ENCODE data around the gene C11orf71.

The C11orf71 gene

DNA sequence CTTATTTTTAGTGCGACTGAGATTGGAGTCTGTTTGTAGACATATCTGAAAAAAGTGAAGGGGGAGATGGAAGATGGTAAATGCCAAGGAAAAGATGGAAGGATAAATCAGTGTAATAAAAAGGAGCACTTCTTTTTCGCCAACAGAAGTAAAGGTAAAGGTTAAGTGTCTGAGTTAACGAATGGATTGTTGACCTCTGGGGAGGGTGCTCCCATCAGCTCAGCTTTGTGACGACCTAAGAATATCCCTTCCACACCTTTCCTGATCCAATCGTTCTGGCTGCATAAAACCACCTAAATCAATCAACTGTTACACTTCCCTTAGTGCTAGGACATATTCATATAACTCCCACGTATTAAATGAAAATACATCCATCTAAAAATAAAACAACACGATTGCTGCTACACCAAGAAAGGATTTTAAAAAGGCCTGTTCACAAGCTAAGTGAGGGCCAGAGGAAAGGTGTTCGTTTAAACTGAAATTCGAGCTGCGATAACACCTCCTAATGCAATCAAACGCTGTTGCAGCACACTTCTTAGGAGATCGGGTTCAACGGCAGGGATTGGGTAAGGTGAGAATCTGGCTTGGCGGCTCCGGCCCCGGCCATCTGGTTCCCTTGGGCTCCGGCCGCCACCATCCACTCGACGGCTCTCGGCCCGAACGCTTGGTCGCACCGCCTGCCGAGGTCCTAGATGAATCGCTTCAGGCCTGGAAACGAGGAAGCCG is 658 bp downstream of the C11orf71 start:
- DNase-seq: no peak

DNA sequence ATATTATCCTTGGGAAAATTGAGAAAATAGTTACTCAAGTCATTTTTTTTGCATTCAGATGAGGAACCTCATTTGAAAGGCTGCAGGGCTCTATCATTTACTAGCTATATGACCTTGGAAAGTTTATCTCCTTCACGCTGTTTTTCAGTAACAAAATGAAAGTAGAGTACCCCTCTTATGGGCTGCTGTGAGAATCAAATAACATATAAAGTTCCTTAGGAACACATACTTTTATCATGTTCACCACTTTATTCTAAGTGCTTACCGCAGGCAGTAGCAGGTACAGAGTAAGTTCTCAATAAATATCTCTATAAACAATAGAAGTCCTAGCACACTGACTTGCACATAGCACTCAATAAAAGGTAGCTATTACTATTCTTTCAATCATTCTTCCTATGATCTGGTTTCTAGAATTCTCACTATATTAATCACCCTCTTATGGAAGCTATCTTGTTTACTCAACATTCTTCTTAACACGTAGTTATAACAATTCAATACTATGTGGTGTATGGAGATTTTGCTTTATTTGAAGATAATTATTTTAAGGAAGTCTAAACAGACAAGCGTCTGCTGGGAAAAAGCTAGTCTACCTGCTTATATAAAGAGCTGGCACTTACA is 1.9 kb downstream of the C11orf71 start:
- DNase-seq (no peak), ATAC-seq (no peak)

More for the DNA sequence above, 658 bp downstream of the C11orf71 start:
- ATAC-seq: peak; percentile 17

DNA sequence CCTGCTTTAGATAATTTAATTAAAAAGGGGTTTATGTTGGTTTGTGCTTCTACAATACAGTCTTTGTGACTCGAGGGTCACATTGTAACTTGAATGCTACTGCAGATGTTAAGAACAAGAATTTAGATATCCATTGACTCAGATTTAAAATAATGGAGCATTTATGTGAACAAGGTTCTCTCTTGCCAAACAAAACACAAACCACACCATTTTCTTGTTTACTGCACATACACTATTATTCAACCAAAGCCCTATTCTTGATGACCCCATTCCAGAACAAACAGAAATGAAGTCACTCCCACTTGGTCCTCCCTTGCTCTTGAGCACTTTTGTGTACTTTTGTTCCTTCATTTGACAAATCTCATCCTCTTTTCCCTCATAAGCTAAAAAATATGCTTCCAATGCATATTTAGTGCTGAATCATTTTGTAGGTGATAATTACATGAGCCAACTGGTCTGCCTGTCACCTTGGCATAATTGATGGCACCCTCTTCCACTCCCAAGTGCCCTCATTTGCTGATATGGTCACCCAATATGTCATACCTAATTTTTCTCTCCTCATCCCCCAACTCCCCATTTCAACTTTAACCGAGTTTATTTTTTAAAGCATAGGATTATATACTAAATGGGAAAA is 2.8 kb downstream of the C11orf71 start:
- no peak for ATAC-seq

DNA sequence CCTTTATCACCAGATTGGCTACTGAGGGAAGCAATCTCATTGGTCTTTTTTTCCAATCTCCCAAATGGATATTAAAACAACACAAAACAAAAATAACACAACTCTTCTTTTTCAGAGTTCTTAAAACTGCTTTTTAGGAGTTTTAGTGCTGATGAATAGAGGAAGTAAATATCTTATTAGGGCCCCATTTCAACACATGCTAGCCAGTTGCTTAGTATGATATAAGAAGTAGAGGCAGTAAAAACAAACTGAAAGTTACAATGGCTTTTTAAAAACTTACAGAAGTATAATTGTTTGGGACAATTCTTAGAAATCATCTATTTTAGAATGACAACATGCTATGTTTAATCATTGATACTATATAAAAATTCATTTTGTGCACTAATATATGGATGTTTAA is 3.4 kb downstream of the C11orf71 start:
- no peak for ATAC-seq

More for the DNA sequence above, 2.8 kb downstream of the C11orf71 start:
- DNase-seq: no peak

DNA sequence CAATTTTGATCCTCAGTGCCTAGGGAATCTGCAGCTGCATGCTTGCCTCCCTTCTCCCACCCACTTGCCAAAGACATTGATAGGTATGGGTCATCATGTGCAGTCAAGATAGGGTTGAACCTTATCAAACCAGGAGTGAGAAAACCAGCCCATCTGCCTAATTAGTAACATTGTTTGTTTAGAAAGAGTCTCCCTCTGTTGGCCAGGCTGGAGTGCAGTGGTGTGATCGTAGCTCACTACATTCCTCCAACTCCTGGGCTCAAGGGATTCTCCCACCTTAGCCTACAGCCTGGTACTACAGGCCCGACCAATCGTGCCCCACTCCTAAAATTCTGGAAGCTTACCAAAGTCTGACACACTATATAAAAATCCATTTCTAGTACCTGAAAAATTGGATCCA is 4.6 kb downstream of the C11orf71 start:
- ATAC-seq (no peak), DNase-seq (no peak)

More for the DNA sequence above, 3.4 kb downstream of the C11orf71 start:
- no peak for DNase-seq

DNA sequence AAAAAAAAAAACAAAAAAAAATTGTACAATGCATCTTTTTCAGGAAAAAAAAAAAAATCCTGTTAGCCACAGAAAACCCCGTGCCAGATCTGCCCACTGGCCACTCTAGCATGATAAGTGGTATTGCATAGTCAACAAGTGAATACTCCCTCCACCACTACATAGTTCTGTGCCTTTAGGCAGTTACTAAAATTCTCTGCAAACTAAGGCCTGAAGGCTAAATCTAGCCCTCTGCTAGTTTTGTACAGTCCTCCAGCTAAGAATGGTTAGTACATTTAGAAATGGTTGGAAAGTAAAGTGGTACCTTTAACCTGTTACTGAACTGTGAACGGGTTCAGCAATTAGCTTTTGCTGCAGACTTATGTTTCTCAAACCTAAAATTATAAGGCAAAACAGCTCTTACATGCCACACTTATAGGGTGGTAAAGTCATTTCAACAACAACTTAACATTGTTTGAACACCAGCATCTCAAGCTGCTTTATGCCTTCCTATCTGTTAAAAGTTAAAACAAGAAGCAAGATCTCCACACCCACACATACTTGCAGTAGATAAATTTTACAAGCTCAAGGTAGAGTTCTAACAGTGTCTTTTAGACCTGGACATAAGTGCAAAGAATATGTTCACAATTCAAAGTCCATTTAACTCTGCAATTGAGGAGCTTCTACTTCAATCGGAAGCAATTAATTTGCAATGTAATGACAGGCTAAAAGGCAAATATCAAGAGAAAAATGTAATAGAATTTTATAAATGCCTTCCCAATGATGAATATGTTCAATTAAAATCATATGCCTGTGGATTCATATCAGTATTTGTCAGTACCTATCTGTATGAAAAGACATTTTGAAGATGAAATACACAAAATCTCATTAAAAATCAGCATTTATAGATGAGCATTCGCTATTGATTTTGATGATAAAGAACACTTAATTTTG is 7.3 kb downstream of the C11orf71 start:
- DNase-seq (no peak), ATAC-seq (no peak)

DNA sequence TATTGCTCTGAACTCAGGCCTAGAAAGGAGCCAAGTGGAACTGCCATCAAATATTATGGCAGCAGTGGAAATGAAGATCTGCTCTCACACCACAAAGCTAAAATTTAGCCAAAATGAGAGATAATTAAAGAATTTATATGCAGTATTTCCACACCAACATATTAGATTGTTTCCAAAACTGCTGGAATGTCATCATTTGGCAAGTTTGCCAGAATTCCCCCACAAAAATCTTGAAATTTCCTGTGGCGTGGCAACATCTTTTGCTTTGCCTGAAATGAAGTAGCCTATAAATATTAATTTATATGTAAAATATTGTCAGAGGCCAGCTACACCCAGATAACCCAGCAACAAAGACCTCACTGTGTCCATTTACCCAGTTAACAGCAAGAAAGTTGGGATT is 13.8 kb downstream of the C11orf71 start:
- DNase-seq (no peak), ATAC-seq (no peak)

DNA sequence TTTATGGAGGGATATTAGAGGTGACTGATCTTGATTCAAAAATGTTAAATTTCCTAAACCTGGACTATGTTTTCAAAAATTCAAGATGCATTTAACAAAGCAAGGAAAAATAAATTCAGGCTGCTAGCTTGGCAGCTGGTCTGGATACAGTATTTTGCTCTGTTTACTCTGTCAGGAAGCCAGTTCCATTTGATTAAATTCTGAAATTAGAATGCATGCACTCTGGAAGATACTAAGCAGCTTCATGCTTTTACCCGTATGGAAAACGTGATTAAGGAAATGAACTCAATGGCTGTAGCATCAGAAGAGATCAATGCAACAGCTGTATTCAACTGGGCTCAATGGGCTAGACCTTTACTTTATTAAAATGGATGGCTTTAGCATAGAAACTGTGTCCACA is 14.2 kb downstream of the C11orf71 start:
- no peak for ATAC-seq
- no peak for DNase-seq

DNA sequence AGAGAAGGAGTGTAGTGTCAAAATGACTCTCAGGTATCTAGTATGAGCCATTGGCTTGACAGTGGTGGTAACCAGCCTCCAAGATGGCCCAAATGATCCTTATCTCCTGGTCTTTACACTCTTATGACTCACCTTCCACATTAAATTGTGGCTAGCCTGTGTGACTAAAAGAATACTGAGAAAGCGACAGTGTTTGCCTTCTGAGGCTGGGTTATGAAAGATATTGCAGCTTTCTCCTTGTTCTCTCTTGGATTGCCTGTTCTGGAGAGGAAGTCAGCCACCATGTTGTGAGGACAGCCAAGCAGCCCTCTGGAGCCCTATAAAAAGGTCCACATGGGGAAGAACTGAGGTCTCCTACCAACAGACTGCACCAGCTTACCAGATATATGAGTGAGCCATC is 15.8 kb downstream of the C11orf71 start:
- ATAC-seq (no peak), DNase-seq (no peak)

DNA sequence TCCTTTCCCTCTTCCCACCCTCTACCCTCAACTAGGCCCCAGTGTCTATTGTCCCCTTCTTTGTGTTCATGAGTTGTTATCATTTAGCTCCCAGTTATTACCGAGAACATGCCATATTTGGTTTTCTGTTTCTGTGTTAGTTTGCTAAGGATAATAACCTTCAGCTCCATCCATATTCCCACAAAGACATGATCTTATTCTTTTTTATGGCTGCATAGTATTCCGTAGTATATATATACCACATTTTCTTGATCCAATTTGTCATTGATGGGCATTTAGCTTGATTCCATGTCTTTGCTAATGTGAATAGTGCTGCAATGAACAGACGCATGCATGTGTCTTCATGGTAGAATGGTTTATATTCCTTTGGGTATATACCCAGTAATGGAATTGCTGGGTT is 17.8 kb downstream of the C11orf71 start:
- ATAC-seq: no peak

DNA sequence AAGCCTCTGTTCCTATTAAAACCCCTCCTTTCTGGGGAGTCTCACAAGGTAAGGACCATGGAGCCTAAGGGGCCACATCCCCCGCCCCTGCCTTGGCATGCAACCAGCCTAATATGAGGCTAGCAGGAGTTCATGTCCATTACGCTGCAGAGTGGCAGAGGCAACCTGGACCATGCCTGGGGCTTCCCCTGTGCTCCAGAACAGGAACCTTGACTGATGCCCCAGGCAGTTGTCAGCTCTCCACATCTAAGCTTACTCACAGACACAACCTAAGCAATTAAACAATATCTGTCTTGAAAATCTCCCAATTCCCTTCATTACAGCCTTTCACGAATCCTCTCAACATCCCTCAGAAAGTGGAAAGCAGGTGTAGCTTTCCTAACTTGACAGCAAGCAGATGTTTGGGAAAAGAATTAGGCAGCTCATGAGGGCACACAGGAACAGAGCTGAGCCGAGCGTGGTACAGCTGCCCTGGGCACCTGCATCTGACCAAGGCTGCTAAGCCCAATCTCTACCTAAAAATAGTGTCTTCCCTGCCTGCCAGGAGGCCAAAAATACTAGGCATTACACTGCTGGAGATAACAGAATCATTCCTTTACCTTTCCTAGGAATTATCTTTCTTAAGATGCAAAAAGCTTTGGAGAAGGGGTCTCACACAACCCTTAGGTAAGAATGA is 20.8 kb downstream of the C11orf71 start:
- DNase-seq: no peak
- ATAC-seq: no peak

More for the DNA sequence above, 17.8 kb downstream of the C11orf71 start:
- no peak for DNase-seq

DNA sequence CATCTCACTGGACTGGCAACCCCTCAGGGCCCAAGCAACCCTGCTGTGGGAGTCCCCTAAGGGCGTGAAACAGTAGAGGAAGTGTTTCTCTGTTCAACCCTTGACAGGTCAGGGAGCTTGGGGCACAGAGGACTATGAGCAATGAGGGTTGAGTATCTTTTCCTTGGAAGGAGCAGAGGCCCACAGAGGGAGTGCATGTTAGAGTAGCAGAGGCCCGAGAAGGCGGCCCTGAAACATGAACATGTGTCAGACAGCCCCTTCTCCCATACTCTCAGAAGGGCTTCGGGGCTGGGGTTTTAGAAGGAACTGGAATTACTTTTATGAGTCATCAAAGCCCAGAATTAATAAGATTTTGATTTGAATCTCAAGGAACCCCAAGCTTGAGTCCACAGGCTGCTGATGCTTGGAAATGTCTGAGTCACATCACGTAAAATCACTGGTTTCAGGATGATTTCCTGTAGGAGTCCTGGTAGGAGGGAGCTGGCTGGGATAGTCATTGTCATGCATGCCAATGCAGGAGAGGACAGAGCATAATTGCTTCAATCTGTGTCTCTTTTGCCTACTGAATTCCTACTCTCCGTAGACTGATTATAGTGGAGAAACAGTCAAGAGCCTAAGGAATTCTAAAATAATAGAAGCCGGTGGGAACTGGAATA is 22.6 kb downstream of the C11orf71 start:
- DNase-seq: no peak
- no peak for ATAC-seq

DNA sequence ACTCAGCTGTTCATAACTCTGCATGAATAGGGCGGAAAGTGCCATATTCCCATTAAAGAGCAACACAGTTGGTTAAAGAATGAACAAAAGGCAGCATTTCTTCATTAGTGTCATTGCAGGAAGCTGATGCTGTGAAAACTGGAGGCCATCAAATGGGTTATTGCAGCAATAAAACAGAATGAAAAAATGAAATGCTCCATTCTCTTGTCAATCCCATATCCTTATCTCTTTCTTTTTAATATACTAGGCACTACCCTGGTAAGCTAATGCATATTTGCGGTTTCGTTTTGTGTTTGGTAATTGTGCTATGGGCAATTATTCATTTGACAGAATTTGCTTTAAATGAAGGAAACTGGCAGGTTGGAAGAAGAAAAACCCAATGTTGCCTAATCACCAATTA is 25.3 kb downstream of the C11orf71 start:
- ATAC-seq (no peak), DNase-seq (no peak)

DNA sequence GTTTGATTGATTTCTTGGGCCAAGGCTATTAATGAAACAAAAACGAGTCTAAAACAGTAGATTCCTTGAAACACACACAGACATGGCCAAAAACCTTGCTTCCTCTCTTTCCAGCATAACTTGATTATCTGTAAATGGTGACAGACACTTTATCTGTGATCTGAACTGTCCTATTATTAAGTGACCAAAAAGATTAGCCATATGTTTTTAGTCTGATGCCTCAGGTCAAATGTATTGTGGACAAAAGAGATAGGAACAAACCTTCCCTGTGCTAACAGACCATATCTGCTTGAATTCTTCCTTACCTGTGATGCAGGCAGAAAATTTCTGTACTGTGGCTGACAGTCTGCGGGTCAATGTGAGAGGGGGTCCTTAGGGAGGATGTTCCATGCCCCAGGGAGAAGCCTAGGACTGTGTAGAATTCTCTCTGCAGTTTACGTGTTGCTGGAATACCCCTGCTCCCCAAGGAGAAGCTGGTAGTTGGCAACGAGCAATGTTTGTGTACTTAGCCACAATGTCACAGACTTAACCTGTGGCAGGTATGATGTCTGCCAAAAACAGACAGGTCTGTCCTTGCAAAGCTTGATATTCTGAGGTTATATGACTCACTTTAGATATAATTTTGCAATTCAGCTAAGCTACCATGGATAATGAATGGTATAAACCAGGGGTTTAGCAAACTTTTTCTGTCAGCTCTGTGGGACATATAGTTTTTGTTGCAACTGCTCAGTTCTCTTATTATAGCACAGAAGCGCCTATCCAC is 31.2 kb downstream of the C11orf71 start:
- ATAC-seq: no peak
- no peak for DNase-seq

DNA sequence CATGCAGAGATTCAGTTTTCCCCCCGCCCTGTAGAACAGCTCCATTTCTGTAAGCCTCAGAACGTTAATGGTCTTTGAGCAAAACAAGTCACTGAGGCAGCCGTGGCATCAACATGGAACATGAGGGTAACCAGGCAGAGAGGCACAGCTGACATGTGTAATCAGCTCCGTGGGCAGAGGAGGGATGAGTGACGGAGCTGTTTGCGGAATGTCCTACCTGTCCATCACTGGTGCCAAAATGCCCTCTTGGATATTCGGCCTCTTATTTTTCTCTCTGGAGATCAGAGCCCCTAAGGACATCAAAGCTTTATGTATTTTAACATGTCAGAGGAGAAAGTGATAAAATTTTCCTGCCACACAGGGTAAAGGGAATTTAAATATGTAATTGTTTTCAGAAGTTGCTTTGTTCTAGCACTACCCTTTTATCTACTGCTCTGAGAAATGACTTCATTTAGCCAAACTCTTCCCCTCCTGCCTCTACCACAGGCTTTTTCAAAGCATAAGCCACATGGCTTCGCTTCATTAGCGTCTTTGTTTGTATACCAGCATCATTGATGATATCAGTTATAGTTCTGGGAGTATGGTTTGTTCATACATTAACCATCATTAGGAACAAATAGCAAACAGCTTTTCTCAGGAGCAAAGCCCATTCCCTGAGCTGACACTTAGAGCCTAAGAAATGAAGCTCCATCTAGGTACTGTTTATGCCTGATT is 32.9 kb downstream of the C11orf71 start:
- ATAC-seq (no peak), DNase-seq (no peak)

DNA sequence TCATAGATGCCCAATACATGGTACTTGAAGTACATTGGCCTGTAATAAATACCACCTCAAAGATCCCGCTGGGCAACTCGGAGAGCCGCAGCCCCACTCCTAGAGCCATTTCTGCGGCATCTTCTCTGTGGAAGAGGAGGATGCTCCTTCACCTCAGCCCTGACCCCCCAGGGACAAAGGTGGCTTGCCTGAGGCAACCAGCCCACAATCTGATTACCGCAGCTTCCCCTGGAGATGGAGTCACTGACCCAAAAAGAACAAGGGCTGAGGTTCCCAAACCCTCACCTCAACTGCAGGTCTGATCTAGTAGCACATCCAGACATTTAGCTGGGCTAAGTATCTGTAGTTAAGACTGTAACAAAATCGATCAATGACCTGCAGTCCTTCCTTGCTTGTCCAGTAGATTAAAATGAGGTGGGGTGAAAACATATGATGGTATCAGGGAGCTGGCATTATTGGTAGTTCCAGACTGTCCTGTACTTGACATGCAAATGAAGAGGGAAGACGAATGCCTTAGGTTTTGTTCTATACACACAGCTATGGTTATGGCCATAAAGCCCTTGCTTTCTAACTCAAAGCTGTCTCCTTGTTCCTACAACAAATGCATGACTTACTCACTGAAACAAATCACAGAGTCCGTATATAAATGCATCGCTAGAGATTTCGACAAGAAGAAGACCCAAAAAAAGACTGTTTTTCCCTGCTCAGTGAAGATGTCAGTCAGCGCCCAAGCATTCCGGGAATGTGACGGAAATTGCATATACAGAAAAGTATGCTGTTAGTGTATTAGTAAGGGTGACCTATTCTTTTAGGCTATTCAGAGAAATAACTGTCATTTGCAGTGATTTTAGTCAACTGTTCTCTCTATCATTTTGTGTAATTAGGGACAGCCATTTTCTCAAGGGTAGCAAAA is 33.7 kb downstream of the C11orf71 start:
- ATAC-seq (no peak), DNase-seq (no peak)

DNA sequence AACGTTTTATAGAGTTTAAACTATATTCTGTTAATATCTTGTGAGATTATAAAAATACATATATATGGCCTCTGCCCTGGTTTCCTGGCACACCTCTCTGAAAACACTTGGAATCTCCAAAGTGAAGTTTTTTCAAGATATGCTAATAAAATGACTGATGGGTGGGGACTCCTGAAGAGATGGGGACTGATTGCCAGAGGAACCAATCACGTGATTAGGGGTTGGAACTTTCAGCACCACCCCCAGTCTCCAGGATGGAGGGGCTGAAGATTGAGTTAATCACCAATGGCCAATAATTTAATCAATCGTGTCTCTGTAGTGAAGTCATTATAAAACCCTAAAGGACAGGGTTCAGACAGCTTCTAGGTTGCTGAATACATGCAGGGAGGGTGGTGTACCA is 37.4 kb downstream of the C11orf71 start:
- ATAC-seq: no peak
- DNase-seq: no peak

DNA sequence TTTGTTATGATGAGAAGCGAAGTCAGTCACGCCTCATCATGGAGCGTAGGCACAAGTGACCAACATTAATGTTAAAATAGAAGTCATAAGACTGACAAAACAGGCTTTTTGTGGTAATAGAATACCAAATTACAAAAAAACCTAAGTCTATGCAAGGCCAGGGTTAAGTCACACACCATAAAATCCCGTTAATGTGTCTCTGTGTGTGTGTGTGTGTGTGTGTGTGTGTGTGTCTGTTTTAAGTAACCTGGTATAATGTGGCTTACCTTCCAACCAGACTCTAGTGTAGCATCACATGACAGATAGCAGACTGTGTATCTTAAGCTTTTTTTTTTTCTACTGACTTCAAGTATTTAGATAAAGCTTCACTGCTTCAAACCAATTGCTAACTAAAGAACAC is 38.0 kb downstream of the C11orf71 start:
- no peak for ATAC-seq
- DNase-seq: no peak

DNA sequence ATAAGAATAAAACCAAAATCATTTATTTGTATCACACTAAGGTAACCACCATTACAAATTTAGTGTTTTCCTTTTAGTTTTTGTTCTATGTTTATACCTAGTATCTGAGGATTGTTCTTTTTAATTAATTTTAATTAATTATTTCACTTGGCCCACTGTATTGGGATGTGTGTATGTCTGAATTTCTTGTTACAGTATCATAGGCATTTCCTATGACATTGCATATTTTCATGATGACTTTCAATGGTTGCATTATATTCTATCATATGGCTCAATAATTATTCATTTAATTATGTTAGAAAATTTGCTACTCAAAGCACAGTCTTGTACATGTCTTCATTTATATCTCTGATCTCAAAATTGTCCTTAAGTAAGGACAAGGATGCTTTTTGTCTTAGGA is 41.0 kb downstream of the C11orf71 start:
- DNase-seq (no peak), ATAC-seq (no peak)

Data from stimulated activated naive CD8-positive, alpha-beta T cell treated with anti-CD3 and anti-CD28 coated beads, Interleukin-15, Interleukin-2, amounts not matched to agents 100 U/mL and 50 U/mL, for 24 hours (primary cell).